ENCODE data around the gene RASIP1.
"Not testable (repeated sequence)": the region's sequence is repeated elsewhere in the genome, so short reads cannot be mapped to it uniquely, and the experiment has no call there.

GRCh38 chr19:48787331-48787730 is 46.9 kb upstream of the RASIP1 start:
- TF ChIP-seq CTCF, POLR2A (IDR thresholded peaks at IDR 0.05): not testable (repeated sequence)
